Small intestine (tissue), 7 donors: Measurements from ENCODE around the gene MAB21L3. TPM values are rescaled to one million over a fixed set of nuclear protein-coding genes. Genes with fewer than 3 reads are reported as not detected.
"Not testable (repeated sequence)": the region's sequence is repeated elsewhere in the genome, so short reads cannot be mapped to it uniquely, and the experiment has no call there.

ENCODE experiments used
- DNase-seq, 2 donors: peaks; one replicate each; pipeline versions ENCODE4 v3.0.0 to v3.0.0-alpha.2; 2013
- FAIRE-seq: peaks from 2 replicates; lab custom pipeline; 2012; peaks lifted over from hg19 to GRCh38; lab: Jason Lieb, UNC
- H3K27ac ChIP-seq, 3 donors: one replicate each; pipeline ENCODE4 v1.5.1; 2013; ENCODE audit warnings: low read length in 2 of 3, mild to moderate bottlenecking in 2 of 3, control low read depth in 1 of 3, inconsistent platforms in 1 of 3, low read depth in 1 of 3, moderate library complexity in 1 of 3
- H3K27me3 ChIP-seq, 3 donors: one replicate each; pipeline ENCODE4 v1.6.1; 2013; ENCODE audit warnings: low read length in 3 of 3, inconsistent platforms in 1 of 3; ENCODE audit not compliant: control insufficient read depth in 3 of 3, insufficient read depth in 3 of 3
- H3K36me3 ChIP-seq, 3 donors: one replicate each; pipeline ENCODE4 v1.6.1; 2013; ENCODE audit warnings: low read length in 3 of 3, inconsistent platforms in 1 of 3, low read depth in 1 of 3, mild to moderate bottlenecking in 1 of 3, moderate library complexity in 1 of 3; ENCODE audit not compliant: control insufficient read depth in 3 of 3, insufficient read depth in 2 of 3
- H3K4me1 ChIP-seq, 3 donors: one replicate each; pipeline ENCODE4 v1.6.1; 2013; ENCODE audit warnings: low read length in 2 of 3, inconsistent platforms in 1 of 3, low read depth in 1 of 3, mild to moderate bottlenecking in 1 of 3, moderate library complexity in 1 of 3; ENCODE audit not compliant: control insufficient read depth in 3 of 3, insufficient read depth in 2 of 3
- H3K4me3 ChIP-seq, 3 donors: one replicate each; pipeline ENCODE4 v1.5.1; 2013; ENCODE audit warnings: low read length in 3 of 3, control low read depth in 1 of 3, inconsistent platforms in 1 of 3, low read depth in 1 of 3, mild to moderate bottlenecking in 1 of 3, moderate library complexity in 1 of 3
- H3K9me3 ChIP-seq, 2 donors: one replicate each; pipeline ENCODE4 v1.6.1; 2013; ENCODE audit warnings: low read depth in 1 of 2, low read length in 1 of 2; ENCODE audit not compliant: control insufficient read depth in 2 of 2, insufficient read depth in 1 of 2
- WGBS, 3 donors: extraction: QIAGEN DNeasy Blood & Tissue Kit; methylation state at CpG; one replicate each; pipeline ENCODE4 v1.1.7; 2013; 5-methylcytosine and 5-hydroxymethylcytosine counted together
- polyA plus RNA-seq, 4 donors: library from polyadenylated mRNA; stranded (reverse) in 3 of 4; unstranded in 1 of 4; fragments of 200-250 nt in 3 of 4; fragments of 120-200 nt in 1 of 4; gene quantifications; one replicate each; pipeline versions ENCODE4 v1.2.1 to v1.2.3, GENCODE V29; 2013
- donor health status: healthy with polysubstance abuse.
- donor health status: control.
- donor health status: control.
- donor health status: Bipolar disorder and iron deficiency.
- donor health status: healthy.

The MAB21L3 gene
- polyA plus RNA-seq, 4 donors: 0.16 to 1.4 (median 0.22) TPM; not detected in 1

DNA sequence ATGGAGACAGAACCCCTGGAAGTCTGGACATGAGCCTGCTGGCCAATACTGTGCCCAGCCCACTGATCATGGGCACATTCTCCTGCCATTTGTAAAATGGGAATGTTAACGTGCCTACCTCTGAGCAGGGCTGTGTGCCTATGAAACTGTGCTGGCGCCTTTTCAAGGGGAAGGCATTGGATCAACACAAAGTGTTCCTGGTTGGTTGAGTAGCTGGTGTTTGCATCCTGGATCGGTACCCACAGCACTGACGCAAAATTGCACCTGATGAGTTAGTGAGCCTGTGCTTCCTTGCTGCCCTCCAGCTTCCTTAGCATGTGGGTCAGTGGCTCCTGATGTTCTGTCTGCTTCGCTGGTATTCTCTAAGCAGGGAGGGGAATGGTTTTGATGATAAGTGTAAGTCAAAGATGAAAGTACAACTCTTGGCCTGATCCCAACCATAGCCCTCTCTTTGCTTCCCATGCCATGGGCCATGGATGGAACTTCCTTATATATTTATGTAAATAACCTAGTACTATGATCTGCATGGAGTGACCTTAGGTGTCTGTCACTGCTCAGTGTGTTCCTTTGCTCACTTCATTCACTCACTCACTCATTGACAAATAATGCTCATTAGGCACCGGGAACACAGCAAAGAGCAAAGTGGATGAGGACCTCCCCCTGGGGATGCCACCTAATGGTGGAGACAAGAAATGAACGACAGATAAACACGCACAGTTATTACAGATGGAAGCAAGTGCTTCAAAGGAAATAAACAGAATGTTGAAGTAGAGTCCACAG, 22.7 kb downstream of the MAB21L3 start:
- 48 to 56% (median 52%) methylated on average over 8 of the region's 8 CpGs for WGBS, 3 donors
- Histone ChIP-seq H3K4me3 (no peak overlapping the region), H3K4me1 (peaks cover 0 to 3% (median 0%) of the 10 kb centered on the region in 3 donors), H3K9me3 (no peaks in the 10 kb centered on the region), H3K27me3 (no peaks in the 10 kb centered on the region), H3K27ac (no peak overlapping the region), H3K36me3 (no peaks in the 10 kb centered on the region)
- DNase-seq (peak; percentile 42 to 67), FAIRE-seq (no peak)

DNA sequence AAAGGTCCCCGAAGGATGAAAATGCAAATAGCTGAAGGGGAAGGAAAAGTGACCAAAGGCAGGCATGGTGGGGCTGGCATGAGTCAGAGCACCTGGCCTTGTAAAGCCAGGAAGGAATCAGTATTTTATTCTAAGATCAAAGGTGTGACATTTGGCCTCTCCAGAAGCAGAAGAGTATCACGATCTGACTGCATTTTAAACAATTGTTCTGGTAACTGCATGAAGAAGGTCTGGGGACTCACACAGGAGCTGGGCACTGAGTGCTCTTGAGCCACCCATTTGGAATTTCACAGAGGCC, 23.2 kb downstream of the MAB21L3 start:
- Histone ChIP-seq H3K27me3 (no peaks in the 10 kb centered on the region), H3K4me3 (no peak overlapping the region), H3K36me3 (no peaks in the 10 kb centered on the region), H3K4me1 (peaks cover 0 to 3% (median 0%) of the 10 kb centered on the region in 3 donors), H3K9me3 (no peaks in the 10 kb centered on the region), H3K27ac (no peak overlapping the region)
- 16 to 33% (median 31%) methylated on average over 2 of the region's 2 CpGs for WGBS, 3 donors
- no peak for FAIRE-seq
- no peak for DNase-seq

DNA sequence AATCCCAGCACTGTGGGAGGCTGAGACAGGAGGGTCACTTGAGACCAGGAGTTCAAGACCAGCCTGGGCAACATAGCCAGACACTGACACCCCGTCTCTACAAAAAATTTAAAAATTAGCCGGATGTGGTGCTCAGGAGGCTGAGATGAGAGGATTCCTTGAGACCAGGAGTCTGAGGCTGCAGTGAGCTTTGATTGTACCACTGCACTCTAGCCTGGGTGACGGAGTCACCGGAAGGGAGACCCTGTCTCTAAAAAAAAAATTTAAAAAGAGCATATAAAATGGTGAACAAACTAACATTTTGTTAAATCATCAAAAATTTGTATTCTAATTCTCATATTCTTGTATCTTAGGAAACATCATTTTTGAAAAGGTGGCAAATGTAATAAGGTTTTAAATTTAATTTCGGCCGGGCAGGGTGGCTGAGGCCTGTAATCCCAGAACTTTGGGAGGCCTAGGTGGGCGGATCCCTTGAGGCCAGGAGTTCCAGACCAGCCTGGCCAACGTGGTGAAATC, 27.1 kb downstream of the MAB21L3 start:
- Histone ChIP-seq H3K4me3 (no peak overlapping the region), H3K9me3 (no peaks in the 10 kb centered on the region), H3K27ac (no peak overlapping the region), H3K27me3 (no peaks in the 10 kb centered on the region), H3K36me3 (no peaks in the 10 kb centered on the region), H3K4me1 (peaks cover 0 to 3% (median 0%) of the 10 kb centered on the region in 3 donors)
- no peak for DNase-seq
- FAIRE-seq: no peak
- 91 to 95% (median 94%) methylated on average over 8 of the region's 8 CpGs for WGBS, 3 donors

DNA sequence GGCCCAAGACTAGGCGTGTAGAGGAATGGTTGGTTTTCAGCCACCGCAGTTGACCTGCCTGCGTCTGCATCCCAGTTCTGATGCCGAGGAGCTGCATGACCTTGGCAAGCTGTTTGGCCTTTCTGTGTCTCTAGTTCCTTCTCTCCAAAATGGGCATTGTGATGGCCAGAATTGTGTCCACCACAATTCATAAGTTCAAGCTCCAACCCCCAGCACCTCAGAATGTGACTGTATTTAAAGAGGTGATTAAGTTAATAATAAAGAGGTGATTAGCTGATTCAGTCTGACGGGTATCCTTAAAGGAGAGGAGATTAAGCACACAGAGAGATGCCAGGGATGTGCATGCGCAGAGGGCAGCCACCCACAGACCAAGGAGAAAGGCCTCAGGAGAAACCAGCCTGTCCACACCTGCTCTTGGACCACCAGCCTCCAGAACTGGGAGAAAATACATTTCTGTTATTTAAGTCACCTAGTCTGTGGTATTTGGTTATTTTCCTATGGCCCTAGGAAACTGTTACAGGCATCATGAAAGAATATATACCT, 28.5 kb downstream of the MAB21L3 start:
- no peak overlapping the region for H3K4me3 ChIP-seq
- H3K36me3 ChIP-seq: no peaks in the 10 kb centered on the region
- H3K27me3 ChIP-seq: no peaks in the 10 kb centered on the region
- FAIRE-seq: no peak
- no peaks in the 10 kb centered on the region for H3K9me3 ChIP-seq
- no peaks in the 10 kb centered on the region for H3K4me1 ChIP-seq
- H3K27ac ChIP-seq: no peak overlapping the region
- no peak for DNase-seq
- 72 to 90% (median 78%) methylated on average over 6 of the region's 6 CpGs for WGBS, 3 donors

DNA sequence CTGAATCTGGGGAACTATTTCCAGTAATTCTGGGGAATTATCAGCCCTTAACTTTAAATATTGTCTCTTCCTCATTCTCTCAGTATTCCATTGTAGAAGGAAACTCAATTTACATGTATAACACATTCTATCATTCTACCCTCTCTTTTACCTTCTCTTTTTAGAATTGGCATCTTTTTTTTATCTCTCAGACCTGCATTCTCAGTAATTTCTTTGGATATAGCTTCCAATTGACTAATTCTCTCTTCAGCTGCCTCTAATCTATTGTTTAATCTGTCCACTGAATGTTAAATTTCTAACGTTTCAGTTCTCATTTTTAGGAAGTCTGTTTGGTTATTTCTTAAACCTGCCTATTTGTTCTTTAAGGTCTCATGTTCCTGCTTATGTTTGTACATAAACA, 33.0 kb downstream of the MAB21L3 start:
- FAIRE-seq: no peak
- Histone ChIP-seq H3K4me3 (no peak overlapping the region), H3K9me3 (no peaks in the 10 kb centered on the region), H3K27me3 (no peaks in the 10 kb centered on the region), H3K27ac (no peak overlapping the region), H3K36me3 (no peaks in the 10 kb centered on the region), H3K4me1 (no peaks in the 10 kb centered on the region)
- WGBS, 3 donors: 32 to 74% (median 65%) methylated on average over 1 of the region's 1 CpG
- no peak for DNase-seq

DNA sequence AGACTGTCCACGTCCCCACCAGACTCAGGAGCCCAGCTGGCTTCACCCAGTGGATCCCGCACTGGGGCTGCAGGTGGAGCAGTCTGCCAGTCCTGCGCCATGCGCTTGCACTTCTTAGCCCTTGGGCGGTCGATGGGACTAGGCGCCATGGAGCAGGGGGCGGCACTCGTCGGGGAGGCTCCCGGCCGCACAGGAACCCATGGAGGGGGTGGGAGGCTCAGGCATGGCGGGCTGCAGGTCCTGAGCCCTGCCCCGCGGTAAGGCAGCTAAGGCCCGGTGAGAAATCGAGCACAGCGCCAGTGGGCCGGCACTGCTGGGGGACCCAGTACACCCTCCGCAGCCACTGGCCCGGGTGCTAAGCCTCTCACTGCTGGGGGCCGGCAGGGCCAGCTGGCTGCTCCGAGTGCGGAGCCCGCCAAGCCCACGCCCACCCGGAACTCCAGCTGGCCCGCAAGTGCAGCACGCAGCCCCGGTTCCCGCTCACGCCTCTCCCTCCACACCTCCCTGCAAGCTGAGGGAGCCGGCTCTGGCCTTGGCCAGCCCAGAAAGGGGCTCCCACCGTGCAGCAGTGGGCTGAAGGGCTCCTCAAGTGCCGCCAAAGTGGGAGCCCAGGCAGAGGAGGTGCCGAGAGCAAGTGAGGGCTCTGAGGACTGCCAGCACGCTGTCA, 35.4 kb downstream of the MAB21L3 start:
- not testable (repeated sequence) for H3K27me3 ChIP-seq, H3K27ac ChIP-seq, H3K36me3 ChIP-seq, FAIRE-seq, H3K4me3 ChIP-seq, H3K4me1 ChIP-seq, H3K9me3 ChIP-seq, DNase-seq
- WGBS, 3 donors: 92 to 97% (median 94%) methylated on average over 24 to 37 of the region's 37 CpGs

DNA sequence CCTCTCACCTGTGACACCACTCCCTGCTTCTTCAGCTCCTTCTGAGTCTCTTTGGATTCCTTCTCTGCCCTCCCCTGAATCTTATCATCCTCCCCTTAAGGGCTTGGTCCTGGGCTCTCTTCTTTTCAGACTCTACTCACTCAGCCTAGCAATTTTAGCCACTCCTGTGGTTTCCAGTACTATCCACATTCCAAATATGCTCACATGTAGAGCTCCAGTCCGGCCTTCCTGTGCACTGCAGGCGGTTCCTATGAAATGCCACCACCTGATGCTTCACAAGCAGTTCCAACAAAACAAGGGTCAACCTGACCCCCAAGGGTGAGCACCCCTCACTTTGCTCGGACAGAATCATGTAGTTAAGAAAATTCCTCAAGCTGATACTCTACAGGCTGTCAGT, 35.9 kb downstream of the MAB21L3 start:
- Histone ChIP-seq H3K36me3 (no peaks in the 10 kb centered on the region), H3K4me3 (no peak overlapping the region), H3K27ac (no peak overlapping the region), H3K4me1 (peaks cover 0 to 3% (median 0%) of the 10 kb centered on the region in 3 donors), H3K9me3 (no peaks in the 10 kb centered on the region), H3K27me3 (no peaks in the 10 kb centered on the region)
- FAIRE-seq (no peak), DNase-seq (no peak)
- WGBS, 3 donors: 89 to 91% (median 90%) methylated on average over 3 of the region's 3 CpGs

DNA sequence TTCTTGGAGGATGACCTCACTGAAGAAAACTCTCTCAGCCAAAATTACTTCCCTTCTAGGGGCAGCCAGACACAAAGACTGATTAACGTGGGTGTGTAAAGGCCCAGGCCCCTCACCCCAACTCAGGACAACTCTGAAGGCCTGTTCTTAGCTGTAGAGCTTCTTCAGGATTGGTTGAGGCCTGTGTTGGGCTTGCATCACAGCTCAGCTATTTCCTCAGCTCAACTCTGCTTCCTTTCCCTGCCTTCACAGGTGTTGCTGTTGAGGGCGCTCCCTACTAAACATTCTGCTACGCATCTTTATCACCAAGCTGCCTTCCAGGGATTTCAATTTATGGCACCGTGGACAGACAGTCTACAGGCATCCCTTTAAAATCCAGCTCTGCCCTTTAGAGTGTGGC, 36.8 kb downstream of the MAB21L3 start:
- no peaks in the 10 kb centered on the region for H3K27me3 ChIP-seq
- WGBS, 3 donors: 56 to 72% (median 72%) methylated on average over 4 of the region's 4 CpGs
- H3K9me3 ChIP-seq: no peaks in the 10 kb centered on the region
- peaks cover 0 to 11% (median 1%) of the 10 kb centered on the region in 3 donors for H3K4me1 ChIP-seq
- H3K4me3 ChIP-seq: no peak overlapping the region
- DNase-seq (no peak), FAIRE-seq (no peak)
- no peak overlapping the region for H3K27ac ChIP-seq
- H3K36me3 ChIP-seq: no peaks in the 10 kb centered on the region
